Mesothelial cell of epicardium (in vitro differentiated cells): ENCODE results near the gene OGFOD3. TPM values are rescaled to one million over a fixed set of nuclear protein-coding genes. Genes with fewer than 3 reads are reported as not detected.

Source experiments
- DNase-seq, 2 experiments: peaks; one replicate each; pipeline ENCODE4 v3.0.0; 2021; ENCODE audit warnings: low spot score in 2 of 2; ENCODE audit not compliant: unreplicated experiment in 2 of 2
- H3K27ac Mint-ChIP-seq: 2 replicates; pipeline ENCODE4 v1.8.0; 2021; ENCODE audit warnings: mixed read lengths
- H3K27me3 Mint-ChIP-seq: 2 replicates; pipeline ENCODE4 v1.8.0; 2021; ENCODE audit warnings: low read depth, mixed read lengths
- H3K36me3 Mint-ChIP-seq: 2 replicates; pipeline ENCODE4 v1.8.0; 2021; ENCODE audit warnings: mixed read lengths
- H3K4me1 Mint-ChIP-seq: 2 replicates; pipeline ENCODE4 v1.8.0; 2021; ENCODE audit warnings: mixed read lengths
- H3K4me3 Mint-ChIP-seq: 2 replicates; pipeline ENCODE4 v1.8.0; 2021; ENCODE audit warnings: mild to moderate bottlenecking, moderate library complexity, mixed read lengths
- H3K9me3 Mint-ChIP-seq: 2 replicates; pipeline ENCODE4 v1.8.0; 2021; ENCODE audit warnings: mixed read lengths
- CTCF ChIP-seq: fragments of 200-600 bp; sonication (generic); IDR thresholded peaks from one replicate; pipeline ENCODE4 v1.5.0; 2021; ENCODE audit warnings: antibody characterized with exemption; ENCODE audit not compliant: unreplicated experiment
- total RNA-seq: library from RNA; stranded (reverse); gene quantifications from 3 replicates; pipeline ENCODE4 v1.2.1, GENCODE V29; 2021

Gene OGFOD3
- total RNA-seq, 1 donor from 2014 or later = 36.6 TPM

- Mint-ChIP-seq H3K27ac (no peak overlapping the region), H3K9me3 (no peaks in the 10 kb centered on the region), H3K4me1 (peaks cover 24% of the 10 kb centered on the region), H3K27me3 (peaks cover 8% of the 10 kb centered on the region), H3K4me3 (no peak overlapping the region), H3K36me3 (no peaks in the 10 kb centered on the region)
- no peak for TF ChIP-seq CTCF
- DNase-seq = no peak
These were observed 32.0 kb downstream of the OGFOD3 start for GRCh38 chr17:82386255-82386831.

GRCh38 chr17:82385559-82386254 lies 32.7 kb downstream of the OGFOD3 start:
- Mint-ChIP-seq H3K4me1 (peaks cover 24% of the 10 kb centered on the region), H3K27me3 (peaks cover 14% of the 10 kb centered on the region), H3K27ac (no peak overlapping the region), H3K9me3 (no peaks in the 10 kb centered on the region), H3K4me3 (no peak overlapping the region), H3K36me3 (no peaks in the 10 kb centered on the region)
- DNase-seq = no peak
- no peak for TF ChIP-seq CTCF

- Mint-ChIP-seq H3K27ac (no peak overlapping the region), H3K9me3 (no peaks in the 10 kb centered on the region), H3K4me1 (peaks cover 24% of the 10 kb centered on the region), H3K27me3 (peaks cover 21% of the 10 kb centered on the region), H3K4me3 (no peak overlapping the region), H3K36me3 (no peaks in the 10 kb centered on the region)
- TF ChIP-seq CTCF = no peak
- peak in 1 of 2 experiments; percentile 69 for DNase-seq
These were observed 33.5 kb downstream of the OGFOD3 start for GRCh38 chr17:82384730-82385481.

GRCh38 chr17:82384051-82384729 lies 34.2 kb downstream of the OGFOD3 start:
- Mint-ChIP-seq H3K4me3 (no peak overlapping the region), H3K36me3 (no peaks in the 10 kb centered on the region), H3K4me1 (peaks cover 20% of the 10 kb centered on the region), H3K27ac (no peak overlapping the region), H3K9me3 (no peaks in the 10 kb centered on the region), H3K27me3 (peaks cover 23% of the 10 kb centered on the region)
- no peak for DNase-seq
- no peak for TF ChIP-seq CTCF

- no peaks in the 10 kb centered on the region for H3K36me3 Mint-ChIP-seq
- no peak overlapping the region for H3K4me3 Mint-ChIP-seq
- no peak for TF ChIP-seq CTCF
- no peaks in the 10 kb centered on the region for H3K9me3 Mint-ChIP-seq
- no peak overlapping the region for H3K27ac Mint-ChIP-seq
- peaks cover 18% of the 10 kb centered on the region for H3K4me1 Mint-ChIP-seq
- H3K27me3 Mint-ChIP-seq = peaks cover 26% of the 10 kb centered on the region
- no peak for DNase-seq
These were observed 35.0 kb downstream of the OGFOD3 start for GRCh38 chr17:82383411-82383810.
